CD4-positive, alpha-beta T cell (primary cell): ENCODE data around the gene MYH10. TPM values are rescaled to one million over a fixed set of nuclear protein-coding genes. Genes with fewer than 3 reads are reported as not detected.

Source experiments
- ATAC-seq: fragments of 200-7000 bp; cut with Tn5 transposase; one replicate; pipeline ENCODE4 v1.10.0; 2022; ENCODE audit warnings: mild to moderate bottlenecking; ENCODE audit not compliant: poor library complexity
- CTCF ChIA-PET: fragments of 350-600 bp; sonication (Branson Sonifier 250); formaldehyde crosslinking; loops from one replicate; lab custom pipeline; 2021; ENCODE audit warnings: antibody characterized with exemption, inconsistent platforms; lab: Charles Lee
- POLR2A ChIA-PET: fragments of 350-600 bp; sonication (Branson Sonifier 250); formaldehyde crosslinking; loops from one replicate; lab custom pipeline; 2021; ENCODE audit warnings: antibody characterized with exemption, inconsistent platforms; lab: Charles Lee
- DNase-seq, 14 experiments: peaks; one replicate each; pipeline ENCODE4 v3.0.0-alpha.2; 2013 to 2020; ENCODE audit warnings: mixed read lengths in 2 of 14
- H3K27ac ChIP-seq, 2 donors: one replicate each; pipeline versions ENCODE4 v1.5.1 to v1.7.0; 2013; ENCODE audit warnings: low read length in 2 of 2, low read depth in 1 of 2, mild to moderate bottlenecking in 1 of 2
- H3K27me3 ChIP-seq, 2 experiments: 1 replicate in 1 of 2; 2 replicates in 1 of 2; pipeline versions ENCODE4 v1.6.1 to v1.7.0; 2013; ENCODE audit warnings: low read length in 2 of 2, control low read depth in 1 of 2, mild to moderate bottlenecking in 1 of 2, moderate library complexity in 1 of 2; ENCODE audit not compliant: insufficient read depth in 2 of 2, control insufficient read depth in 1 of 2
- H3K36me3 ChIP-seq: one replicate; pipeline ENCODE4 v1.6.1; 2013; ENCODE audit warnings: low read length, control low read depth; ENCODE audit not compliant: insufficient read depth
- H3K4me1 ChIP-seq: one replicate; pipeline ENCODE4 v1.6.1; 2013; ENCODE audit warnings: low read length, control low read depth; ENCODE audit not compliant: insufficient read depth
- H3K4me3 ChIP-seq: one replicate; pipeline ENCODE4 v1.5.1; 2013; ENCODE audit warnings: mild to moderate bottlenecking, low read length, moderate library complexity
- H3K9me3 ChIP-seq, 2 experiments: 1 replicate in 1 of 2; 2 replicates in 1 of 2; pipeline versions ENCODE4 v1.6.1 to v1.7.0; 2013; ENCODE audit warnings: low read length in 2 of 2, mild to moderate bottlenecking in 2 of 2, control low read depth in 1 of 2, moderate library complexity in 1 of 2; ENCODE audit not compliant: control insufficient read depth in 1 of 2, insufficient read depth in 1 of 2
- H3K27ac Mint-ChIP-seq: one replicate; pipeline ENCODE4 v1.8.0; 2020; ENCODE audit warnings: mixed read lengths
- H3K27me3 Mint-ChIP-seq: one replicate; pipeline ENCODE4 v1.8.0; 2021; ENCODE audit warnings: mixed read lengths
- H3K36me3 Mint-ChIP-seq: one replicate; pipeline ENCODE4 v1.8.0; 2021; ENCODE audit warnings: low read depth, mixed read lengths
- H3K4me1 Mint-ChIP-seq: one replicate; pipeline ENCODE4 v1.8.0; 2021; ENCODE audit warnings: low read depth, mixed read lengths
- H3K4me3 Mint-ChIP-seq: one replicate; pipeline ENCODE4 v1.8.0; 2020; ENCODE audit warnings: mild to moderate bottlenecking, mixed read lengths
- H3K9me3 Mint-ChIP-seq: one replicate; pipeline ENCODE4 v1.8.0; 2020; ENCODE audit warnings: mixed read lengths
- intact Hi-C, 2 experiments: fragments of 100-400 bp; cut with DNase I in 1 of 2; cut with micrococcal nuclease in 1 of 2; formaldehyde crosslinking; loops; one replicate each; pipeline versions ENCODE4 v1.15.1 to v1.9.0; 2023 to 2025; cut with DNase I, micrococcal nuclease
- total RNA-seq, 174 experiments: library from RNA in 2 of 174; stranded (reverse) in 2 of 174; gene quantifications; one replicate each; pipeline ENCODE4 v1.2.3 and lab custom pipeline; 2021 to 2026
- TF ChIP-seq, protein P1 (sequence below): fragments of 200-600 bp; IDR thresholded peaks from one replicate; pipeline ENCODE4 v1.8.0; 2022; ENCODE audit warnings: antibody characterized with exemption, mild to moderate bottlenecking

The MYH10 gene
- total RNA-seq, 2 experiments from 2014 or later, result 1.5 to 1.9 TPM

DNA sequence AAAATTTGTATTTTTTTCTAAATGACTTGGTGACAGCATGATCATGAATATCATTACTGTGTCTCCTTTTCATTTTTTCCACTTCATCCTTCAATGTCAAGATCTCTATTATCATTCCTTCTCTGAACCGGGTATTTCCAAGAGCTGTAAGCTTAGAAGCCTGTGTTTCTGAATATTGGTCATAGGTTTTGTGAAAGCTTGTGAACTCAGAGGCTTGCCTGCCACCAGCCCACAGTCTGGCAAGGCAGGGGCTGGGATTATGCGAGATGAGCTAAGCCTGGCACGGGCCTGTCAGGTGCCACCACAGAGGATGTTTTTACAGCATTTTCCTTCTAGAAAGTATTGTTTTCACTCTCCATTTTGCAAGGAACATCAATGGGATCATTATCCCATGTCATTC, 92.8 kb downstream of the MYH10 start:
- no peaks in the 10 kb centered on the region for H3K27me3 Mint-ChIP-seq
- H3K4me1 ChIP-seq, result no peaks in the 10 kb centered on the region
- no peaks in the 10 kb centered on the region for H3K36me3 ChIP-seq
- TF ChIP-seq, protein P1, sequence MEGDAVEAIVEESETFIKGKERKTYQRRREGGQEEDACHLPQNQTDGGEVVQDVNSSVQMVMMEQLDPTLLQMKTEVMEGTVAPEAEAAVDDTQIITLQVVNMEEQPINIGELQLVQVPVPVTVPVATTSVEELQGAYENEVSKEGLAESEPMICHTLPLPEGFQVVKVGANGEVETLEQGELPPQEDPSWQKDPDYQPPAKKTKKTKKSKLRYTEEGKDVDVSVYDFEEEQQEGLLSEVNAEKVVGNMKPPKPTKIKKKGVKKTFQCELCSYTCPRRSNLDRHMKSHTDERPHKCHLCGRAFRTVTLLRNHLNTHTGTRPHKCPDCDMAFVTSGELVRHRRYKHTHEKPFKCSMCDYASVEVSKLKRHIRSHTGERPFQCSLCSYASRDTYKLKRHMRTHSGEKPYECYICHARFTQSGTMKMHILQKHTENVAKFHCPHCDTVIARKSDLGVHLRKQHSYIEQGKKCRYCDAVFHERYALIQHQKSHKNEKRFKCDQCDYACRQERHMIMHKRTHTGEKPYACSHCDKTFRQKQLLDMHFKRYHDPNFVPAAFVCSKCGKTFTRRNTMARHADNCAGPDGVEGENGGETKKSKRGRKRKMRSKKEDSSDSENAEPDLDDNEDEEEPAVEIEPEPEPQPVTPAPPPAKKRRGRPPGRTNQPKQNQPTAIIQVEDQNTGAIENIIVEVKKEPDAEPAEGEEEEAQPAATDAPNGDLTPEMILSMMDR, result no peak
- ATAC-seq (no peak), DNase-seq (no peak)
- no peaks in the 10 kb centered on the region for H3K27me3 ChIP-seq
- no peak overlapping the region for H3K4me3 ChIP-seq
- no peaks in the 10 kb centered on the region for H3K36me3 Mint-ChIP-seq
- POLR2A ChIA-PET, result interaction anchor here (0.7 kb wide), 1 partner anchor 27 kb away, joined by 3 read pairs; no protein-coding TSS in a partner anchor
- no peak overlapping the region for H3K27ac ChIP-seq
- CTCF ChIA-PET, result no interaction called here
- no peak overlapping the region for H3K27ac Mint-ChIP-seq
- intact Hi-C loops, result no loop called here
- H3K4me1 Mint-ChIP-seq, result no peaks in the 10 kb centered on the region
- no peak overlapping the region for H3K4me3 Mint-ChIP-seq
- H3K9me3 ChIP-seq, result no peaks in the 10 kb centered on the region
- no peaks in the 10 kb centered on the region for H3K9me3 Mint-ChIP-seq

DNA sequence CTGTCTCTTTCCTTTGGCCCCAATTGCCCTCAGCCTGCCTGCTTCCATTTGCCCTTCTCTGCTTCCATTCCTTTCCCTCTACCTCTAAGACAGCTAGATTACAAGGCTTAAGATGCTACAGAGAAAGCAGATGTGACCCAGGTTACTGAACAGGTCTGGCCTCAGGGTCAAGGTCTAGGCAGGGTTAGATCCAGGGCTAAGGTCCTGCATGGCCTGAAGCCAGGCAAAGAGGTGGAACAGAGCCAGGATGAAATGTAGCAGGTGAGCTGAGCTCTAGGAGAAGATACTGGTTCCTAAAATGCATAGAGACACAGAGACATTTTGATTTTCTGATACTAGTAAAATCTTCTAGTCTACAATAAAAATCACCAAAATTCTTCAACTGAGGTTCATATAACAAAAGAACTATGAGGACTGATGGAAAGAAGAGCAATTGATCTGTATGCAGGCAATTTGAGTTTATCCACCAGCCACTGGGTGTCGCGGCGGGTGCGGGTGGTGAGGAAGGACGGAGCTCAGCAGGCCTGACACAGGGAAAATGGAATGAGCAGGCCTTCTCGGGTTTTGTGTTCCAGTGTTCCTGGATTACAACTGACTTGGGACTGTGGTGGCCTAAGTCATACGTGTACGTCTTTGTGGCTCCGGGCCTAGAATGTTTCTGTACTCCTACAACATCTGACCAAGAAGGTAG, 95.9 kb downstream of the MYH10 start:
- CTCF ChIA-PET, result no interaction called here
- H3K36me3 Mint-ChIP-seq, result no peaks in the 10 kb centered on the region

DNA sequence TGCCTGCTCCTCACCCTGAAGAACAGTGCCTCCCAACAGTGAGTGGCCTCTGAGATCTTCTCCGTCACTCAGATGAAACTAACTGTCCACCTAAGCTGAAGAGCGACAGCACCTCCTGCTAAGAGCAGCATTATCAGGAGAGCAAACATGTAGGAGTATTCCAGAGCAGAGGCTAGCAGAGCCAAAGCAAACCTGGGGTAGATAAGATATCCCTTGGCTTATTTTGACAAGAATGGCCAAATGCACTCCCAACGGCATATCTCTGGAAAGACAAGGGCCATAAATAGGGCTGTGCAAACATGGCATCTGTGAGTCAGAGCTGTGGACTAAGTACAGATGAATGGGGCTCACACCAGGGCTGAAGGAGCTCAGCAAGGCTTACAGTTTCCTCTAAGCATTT, 98.5 kb downstream of the MYH10 start:
- Mint-ChIP-seq H3K4me3 (no peak overlapping the region), H3K9me3 (no peaks in the 10 kb centered on the region), H3K36me3 (no peaks in the 10 kb centered on the region), H3K27me3 (no peaks in the 10 kb centered on the region), H3K27ac (no peak overlapping the region), H3K4me1 (no peaks in the 10 kb centered on the region)
- ChIA-PET POLR2A (no interaction called here), CTCF (interaction anchor here (1.1 kb wide), 1 partner anchor 46 kb away, joined by 3 read pairs; no protein-coding TSS in a partner anchor)
- Histone ChIP-seq H3K27me3 (no peaks in the 10 kb centered on the region), H3K4me3 (no peak overlapping the region), H3K27ac (no peak overlapping the region), H3K9me3 (no peaks in the 10 kb centered on the region), H3K4me1 (no peaks in the 10 kb centered on the region), H3K36me3 (no peaks in the 10 kb centered on the region)
- DNase-seq (no peak), ATAC-seq (no peak)
- intact Hi-C loops, result no loop called here
- TF ChIP-seq, protein P1, result no peak

More for the DNA sequence above, 95.9 kb downstream of the MYH10 start:
- H3K27ac ChIP-seq, result no peak overlapping the region
- POLR2A ChIA-PET, result no interaction called here
- H3K36me3 ChIP-seq, result no peaks in the 10 kb centered on the region
- no peaks in the 10 kb centered on the region for H3K9me3 Mint-ChIP-seq
- H3K27me3 Mint-ChIP-seq, result no peaks in the 10 kb centered on the region
- H3K4me3 ChIP-seq, result no peak overlapping the region
- H3K27ac Mint-ChIP-seq, result no peak overlapping the region
- H3K9me3 ChIP-seq, result no peaks in the 10 kb centered on the region
- no peak for ATAC-seq
- TF ChIP-seq, protein P1, result no peak
- H3K27me3 ChIP-seq, result no peaks in the 10 kb centered on the region
- no peaks in the 10 kb centered on the region for H3K4me1 Mint-ChIP-seq
- intact Hi-C loops, result no loop called here
- DNase-seq, result no peak
- H3K4me1 ChIP-seq, result no peaks in the 10 kb centered on the region
- no peak overlapping the region for H3K4me3 Mint-ChIP-seq
